ENCODE results near the gene RXFP1.
"Not testable (repeated sequence)": the region's sequence is repeated elsewhere in the genome, so short reads cannot be mapped to it uniquely, and the experiment has no call there.

The RXFP1 gene

GRCh38 chr4:158617956-158618355, 96.3 kb downstream of the RXFP1 start:
- no peak for DNase-seq (ENCODE audit: low spot score)

GRCh38 chr4:158621729-158622128, 100.0 kb downstream of the RXFP1 start:
- no peak for DNase-seq (ENCODE audit: low spot score)

GRCh38 chr4:158622251-158622650, 100.6 kb downstream of the RXFP1 start:
- no peak for DNase-seq (ENCODE audit: low spot score)

GRCh38 chr4:158624889-158625478, 103.3 kb downstream of the RXFP1 start:
- peak; percentile 28 for DNase-seq (ENCODE audit: low spot score)

GRCh38 chr4:158625544-158625943, 103.9 kb downstream of the RXFP1 start:
- no peak for DNase-seq (ENCODE audit: low spot score)

- no peak for DNase-seq (ENCODE audit: low spot score)
These were observed 109.2 kb downstream of the RXFP1 start for GRCh38 chr4:158630893-158631292.

GRCh38 chr4:158636619-158637018, 114.9 kb downstream of the RXFP1 start:
- DNase-seq (ENCODE audit: low spot score) = no peak

- no peak for DNase-seq (ENCODE audit: low spot score)
These were observed 122.7 kb downstream of the RXFP1 start for GRCh38 chr4:158644356-158644755.

GRCh38 chr4:158644760-158645159, 123.1 kb downstream of the RXFP1 start:
- no peak for DNase-seq (ENCODE audit: low spot score)

- no peak for DNase-seq (ENCODE audit: low spot score)
These were observed 127.5 kb downstream of the RXFP1 start for GRCh38 chr4:158649111-158649680.

GRCh38 chr4:158652920-158653319, 131.2 kb downstream of the RXFP1 start:
- no peak for DNase-seq (ENCODE audit: low spot score)

GRCh38 chr4:158656439-158656838, 134.8 kb downstream of the RXFP1 start:
- DNase-seq (ENCODE audit: low spot score) = no peak

GRCh38 chr4:158657291-158657690, 135.6 kb downstream of the RXFP1 start:
- DNase-seq (ENCODE audit: low spot score) = no peak

GRCh38 chr4:158663255-158663654, 141.6 kb downstream of the RXFP1 start:
- not testable (repeated sequence) for DNase-seq (ENCODE audit: low spot score)

GRCh38 chr4:158663707-158664625, 142.3 kb downstream of the RXFP1 start:
- DNase-seq (ENCODE audit: low spot score) = not testable (repeated sequence)

- no peak for DNase-seq (ENCODE audit: low spot score)
These were observed 143.1 kb downstream of the RXFP1 start for GRCh38 chr4:158664806-158665205.

GRCh38 chr4:158666892-158667291, 145.2 kb downstream of the RXFP1 start:
- no peak for DNase-seq (ENCODE audit: low spot score)

GRCh38 chr4:158667651-158668198, 146.0 kb downstream of the RXFP1 start:
- peak; percentile 12 for DNase-seq (ENCODE audit: low spot score)

GRCh38 chr4:158669310-158669709, 147.6 kb downstream of the RXFP1 start:
- DNase-seq (ENCODE audit: low spot score) = no peak

GRCh38 chr4:158670975-158671664, 149.4 kb downstream of the RXFP1 start:
- peak; percentile 41 for DNase-seq (ENCODE audit: low spot score)

- no peak for DNase-seq (ENCODE audit: low spot score)
These were observed 149.9 kb downstream of the RXFP1 start, which contains the start of gene C4orf46 for GRCh38 chr4:158671665-158671914. C4orf46 (minus strand) TSS chr4:158671887; CDS start chr4:158671801, 86 bp downstream.

Data from CD4-positive, alpha-beta T cell treated with Interleukin-2 at 100 ng/mL for 4 hours (primary cell).